Pancreas (tissue), 10 donors: ENCODE results near the gene OPRL1. TPM values are rescaled to one million over a fixed set of nuclear protein-coding genes. Genes with fewer than 3 reads are reported as not detected.

Experiments used
- ATAC-seq, 4 donors: fragments of 200-7000 bp; cut with Tn5 transposase; one replicate each; pipeline versions ENCODE4 v1.8.0 to v1.9.1; 2020; ENCODE audit warnings: mild to moderate bottlenecking in 4 of 4, moderate library complexity in 4 of 4
- DNase-seq, 6 donors: peaks; one replicate each; pipeline ENCODE4 v3.0.0-alpha.2; 2020
- FAIRE-seq: peaks from 2 replicates; lab custom pipeline; 2012; peaks lifted over from hg19 to GRCh38; lab: Jason Lieb, UNC
- H3K27ac ChIP-seq, 4 donors: fragments of 200-600 bp; sonication (generic); 1 replicate in 3 of 4; 2 replicates in 1 of 4; pipeline versions ENCODE4 v1.5.0 to v1.8.0; 2020
- H3K27me3 ChIP-seq, 4 donors: fragments of 200-600 bp; one replicate each; pipeline ENCODE4 v1.8.0; 2021
- H3K36me3 ChIP-seq, 3 donors: fragments of 200-600 bp; sonication (generic) in 1 of 3; one replicate each; pipeline versions ENCODE4 v1.5.0 to v1.8.0; 2020 to 2021
- H3K4me1 ChIP-seq, 3 donors: fragments of 200-600 bp; one replicate each; pipeline ENCODE4 v1.8.0; 2021
- H3K4me3 ChIP-seq, 4 donors: fragments of 200-600 bp; sonication (generic) in 2 of 4; one replicate each; pipeline versions ENCODE4 v1.5.0 to v1.8.0; 2020 to 2021
- H3K9me3 ChIP-seq, 4 donors: fragments of 200-600 bp; one replicate each; pipeline ENCODE4 v1.8.0; 2021
- CTCF ChIP-seq, 4 donors: fragments of 200-600 bp; sonication (generic) in 3 of 4; IDR thresholded peaks; one replicate each; pipeline versions ENCODE4 v1.5.0 to v1.8.0; 2021; ENCODE audit warnings: antibody characterized with exemption in 4 of 4
- WGBS, 2 donors: extraction: QIAGEN DNeasy Blood & Tissue Kit; methylation state at CpG; one replicate each; pipeline ENCODE4 v1.1.7; 2013; 5-methylcytosine and 5-hydroxymethylcytosine counted together
- intact Hi-C, 3 donors: fragments of 100-400 bp; cut with DNase I; formaldehyde crosslinking; loops; one replicate each; pipeline versions ENCODE4 v1.11.1 to v1.14.2; 2022
- polyA plus RNA-seq, 2 donors: library from polyadenylated mRNA; stranded (reverse); fragments of 200-250 nt; gene quantifications; one replicate each; pipeline ENCODE4 v1.2.3, GENCODE V29; 2013
- total RNA-seq, 6 donors: library from RNA; stranded (reverse); fragmentation: NEBNext Ultra II Directional in 4 of 6; extraction: Animal tissue kit (Norgen Biotek cat#: 25700) in 4 of 6; gene quantifications; one replicate each; pipeline versions ENCODE4 v1.2.1 to v1.2.4, GENCODE V29; 2021 to 2023
- donor health status: healthy with polysubstance abuse.
- donor health status: DM: no; HTN: no; CAD: no; lungs with moderate emphysema.
- donor health status: DM: no; HTN: no; CAD: no.
- donor health status: control.
- donor health status: control.
- donor health status: Bipolar disorder and iron deficiency.
- donor health status: DM: yes; HTN: yes; CAD: no.
- donor health status: DM: no; HTN: no; CAD: no.
- donor health status: DM: no; HTN: no; CAD: no.
- donor health status: DM: yes; HTN: yes; CAD: no.

Gene OPRL1
- total and polyA plus RNA-seq, 8 donors = 0.25 to 2.2 (median 0.91) TPM

- Histone ChIP-seq H3K27ac (peak within 1 kb of the TSS; percentile 35 to 75 (median 54)), H3K4me1 (peaks cover 5 to 15% (median 6%) of the 10 kb centered on the region in 3 donors), H3K27me3 (no peaks in the 10 kb centered on the region), H3K4me3 (peak within 1 kb of the TSS; percentile 33 to 83 (median 75)), H3K9me3 (no peaks in the 10 kb centered on the region), H3K36me3 (no peaks in the 10 kb centered on the region)
- peak in 5 of 6 donors; percentile 68 to 91 (median 80) for DNase-seq
- intact Hi-C loops = no loop called here
- no peak for TF ChIP-seq CTCF (IDR thresholded peaks at IDR 0.05)
- no peak for FAIRE-seq
- peak; percentile 63 to 75 (median 73) for ATAC-seq
- WGBS, 2 donors = 0 to 1% methylated on average over 32 to 73 of the region's 73 CpGs
Measured at GRCh38 chr20:64079273-64080012, 439 bp upstream of the OPRL1 start, which contains the start of gene RGS19. TSS of gene RGS19 (minus strand) at chr20:64079518. CDS start at chr20:64076886, 2,632 bp downstream.

GRCh38 chr20:64080813-64081623, 1.1 kb downstream of the OPRL1 start:
- Histone ChIP-seq H3K27me3 (no peaks in the 10 kb centered on the region), H3K4me3 (peak overlapping the region in 1 of 4 donors; percentile 40), H3K36me3 (no peaks in the 10 kb centered on the region), H3K4me1 (peaks cover 5 to 15% (median 6%) of the 10 kb centered on the region in 3 donors), H3K27ac (no peak overlapping the region), H3K9me3 (no peaks in the 10 kb centered on the region)
- 66 to 70% methylated on average over 17 of the region's 17 CpGs for whole genome bisulfite sequencing, 2 donors
- intact Hi-C loops = no loop called here
- DNase-seq (no peak), ATAC-seq (no peak), FAIRE-seq (no peak)
- no peak for TF ChIP-seq CTCF (IDR thresholded peaks at IDR 0.05)

- H3K36me3 ChIP-seq = no peaks in the 10 kb centered on the region
- H3K27ac ChIP-seq = no peak overlapping the region
- intact Hi-C loops = no loop called here
- no peaks in the 10 kb centered on the region for H3K9me3 ChIP-seq
- no peak for TF ChIP-seq CTCF (IDR thresholded peaks at IDR 0.05)
- DNase-seq = no peak
- no peaks in the 10 kb centered on the region for H3K27me3 ChIP-seq
- peaks cover 5 to 15% (median 6%) of the 10 kb centered on the region in 3 donors for H3K4me1 ChIP-seq
- no peak overlapping the region for H3K4me3 ChIP-seq
- 84 to 88% methylated on average over 6 of the region's 6 CpGs for WGBS, 2 donors
- no peak for FAIRE-seq
- ATAC-seq = no peak
Measured at GRCh38 chr20:64081624-64081964, 1.7 kb downstream of the OPRL1 start.

GRCh38 chr20:64082126-64082731, 2.3 kb downstream of the OPRL1 start:
- peaks cover 5 to 15% (median 6%) of the 10 kb centered on the region in 3 donors for H3K4me1 ChIP-seq

More at GRCh38 chr20:64082126-64082731, 2.3 kb downstream of the OPRL1 start:
- Histone ChIP-seq H3K9me3 (no peaks in the 10 kb centered on the region), H3K4me3 (no peak overlapping the region), H3K27ac (no peak overlapping the region), H3K27me3 (no peaks in the 10 kb centered on the region), H3K36me3 (no peaks in the 10 kb centered on the region)
- DNase-seq (no peak), FAIRE-seq (no peak), ATAC-seq (no peak)
- intact Hi-C loops = no loop called here
- no peak for TF ChIP-seq CTCF (IDR thresholded peaks at IDR 0.05)
- WGBS, 2 donors = 37 to 55% methylated on average over 13 of the region's 13 CpGs
